Lung (tissue), 13 donors: ENCODE data around the gene PLAA. TPM values are rescaled to one million over a fixed set of nuclear protein-coding genes. Genes with fewer than 3 reads are reported as not detected.

Experiments
- ATAC-seq: fragments of 200-7000 bp; cut with Tn5 transposase; one replicate; pipeline ENCODE4 v1.9.1; 2020; ENCODE audit warnings: moderate number of reproducible peaks; ENCODE audit not compliant: insufficient read depth, low FRiP score
- DNase-seq, 3 donors: peaks; one replicate each; pipeline ENCODE4 v3.0.0-alpha.2; 2013 to 2017
- H3K27ac ChIP-seq, 2 donors: one replicate each; pipeline ENCODE4 v1.5.1; 2013; ENCODE audit warnings: mild to moderate bottlenecking in 2 of 2, moderate library complexity in 2 of 2, control low read depth in 1 of 2, inconsistent platforms in 1 of 2, low read depth in 1 of 2, low read length in 1 of 2
- H3K27me3 ChIP-seq, 3 donors: one replicate each; pipeline ENCODE4 v1.5.1; 2013; ENCODE audit warnings: low read length in 2 of 3; ENCODE audit not compliant: control insufficient read depth in 3 of 3, insufficient read depth in 3 of 3
- H3K36me3 ChIP-seq, 4 donors: one replicate each; pipeline ENCODE4 v1.5.1; 2013; ENCODE audit warnings: low read length in 4 of 4, mild to moderate bottlenecking in 1 of 4, moderate library complexity in 1 of 4; ENCODE audit not compliant: control insufficient read depth in 4 of 4, insufficient read depth in 4 of 4
- H3K4me1 ChIP-seq, 5 donors: one replicate each; pipeline ENCODE4 v1.5.1; 2013; ENCODE audit warnings: low read length in 5 of 5, mild to moderate bottlenecking in 2 of 5, moderate library complexity in 1 of 5; ENCODE audit not compliant: control insufficient read depth in 5 of 5, insufficient read depth in 5 of 5
- H3K4me3 ChIP-seq: one replicate; pipeline ENCODE4 v1.5.1; 2013; ENCODE audit warnings: mild to moderate bottlenecking, control low read depth, moderate library complexity
- H3K9ac ChIP-seq, 2 donors: one replicate each; pipeline ENCODE4 v1.5.1; 2013; ENCODE audit warnings: low read length in 2 of 2, control low read depth in 1 of 2; ENCODE audit not compliant: insufficient read depth in 1 of 2
- H3K9me3 ChIP-seq, 4 donors: one replicate each; pipeline ENCODE4 v1.5.1; 2013; ENCODE audit warnings: low read length in 3 of 4, mild to moderate bottlenecking in 1 of 4, moderate library complexity in 1 of 4; ENCODE audit not compliant: control insufficient read depth in 4 of 4, insufficient read depth in 3 of 4
- CTCF ChIP-seq: IDR thresholded peaks from 2 replicates; pipeline ENCODE4 v1.5.1; 2012; ENCODE audit warnings: mild to moderate bottlenecking; ENCODE audit errors: control extremely low read depth, extremely low read depth
- WGBS, 2 donors: extraction: QIAGEN DNeasy Blood & Tissue Kit; methylation state at CpG; one replicate each; pipeline ENCODE4 v1.1.7; 2013; 5-methylcytosine and 5-hydroxymethylcytosine counted together
- polyA plus RNA-seq, 2 donors: library from polyadenylated mRNA; stranded (reverse); fragments of 200-250 nt; gene quantifications; one replicate each; pipeline ENCODE4 v1.2.1, GENCODE V29; 2013
- small RNA-seq: library from RNA; depleted of rRNA; stranded (forward); fragments of <200 nt; gene quantifications from one replicate; pipeline ENCODE3, GENCODE V24; 2014; ENCODE audit warnings: low replicate concordance
- total RNA-seq, 2 donors: library from RNA; depleted of rRNA in 1 of 2; stranded (reverse); fragments of >200 nt in 1 of 2; gene quantifications; one replicate each; pipeline ENCODE4 v1.2.1, GENCODE V29; 2014 to 2021
- donor health status: control.
- donor health status: control.
- donor health status: Bipolar disorder and iron deficiency.
- donor health status: healthy.
- donor health status: DM: yes; HTN: yes; CAD: no.

PLAA gene
- total and polyA plus RNA-seq, 4 donors = 8.8 to 25.2 (median 22.0) TPM

GRCh38 chr9:26870292-26870691 is 76.8 kb downstream of the PLAA start:
- Histone ChIP-seq H3K4me1 (no peaks in the 10 kb centered on the region), H3K9ac (no peak overlapping the region), H3K4me3 (no peak overlapping the region), H3K27ac (no peak overlapping the region), H3K9me3 (no peaks in the 10 kb centered on the region), H3K36me3 (peaks cover 0 to 10% (median 0%) of the 10 kb centered on the region in 4 donors), H3K27me3 (no peaks in the 10 kb centered on the region)
- DNase-seq (no peak), ATAC-seq (no peak)
- no peak for TF ChIP-seq CTCF
- 90 to 91% methylated on average over 8 of the region's 8 CpGs for WGBS, 2 donors

DNA sequence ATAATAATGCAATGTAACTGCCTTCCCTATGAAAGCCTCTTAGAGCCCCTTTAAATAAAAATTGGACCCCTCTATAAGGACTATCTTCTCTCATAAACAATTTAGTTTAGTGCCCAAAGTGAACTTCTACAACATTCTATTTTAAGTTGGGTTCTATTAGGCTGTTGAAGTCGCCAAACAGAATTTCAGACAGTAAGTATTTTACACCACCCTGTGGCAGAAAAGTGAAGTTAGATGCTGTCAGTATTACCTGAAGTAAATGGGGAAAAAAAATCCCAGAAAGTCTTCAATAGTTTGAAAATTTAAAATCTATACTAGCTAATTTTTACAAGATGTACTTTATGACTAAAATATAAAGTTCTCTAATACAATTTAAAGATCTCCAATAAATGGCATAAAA is 84.0 kb downstream of the PLAA start:
- Histone ChIP-seq H3K4me1 (no peaks in the 10 kb centered on the region), H3K9me3 (no peaks in the 10 kb centered on the region), H3K9ac (no peak overlapping the region), H3K27ac (no peak overlapping the region), H3K27me3 (no peaks in the 10 kb centered on the region), H3K36me3 (peaks cover 0 to 8% (median 7%) of the 10 kb centered on the region in 4 donors), H3K4me3 (no peak overlapping the region)
- ATAC-seq = no peak
- 57 to 65% methylated on average over 1 of the region's 1 CpG for WGBS, 2 donors
- TF ChIP-seq CTCF = no peak
- DNase-seq = peak in 2 of 3 donors; percentile 5 to 22

DNA sequence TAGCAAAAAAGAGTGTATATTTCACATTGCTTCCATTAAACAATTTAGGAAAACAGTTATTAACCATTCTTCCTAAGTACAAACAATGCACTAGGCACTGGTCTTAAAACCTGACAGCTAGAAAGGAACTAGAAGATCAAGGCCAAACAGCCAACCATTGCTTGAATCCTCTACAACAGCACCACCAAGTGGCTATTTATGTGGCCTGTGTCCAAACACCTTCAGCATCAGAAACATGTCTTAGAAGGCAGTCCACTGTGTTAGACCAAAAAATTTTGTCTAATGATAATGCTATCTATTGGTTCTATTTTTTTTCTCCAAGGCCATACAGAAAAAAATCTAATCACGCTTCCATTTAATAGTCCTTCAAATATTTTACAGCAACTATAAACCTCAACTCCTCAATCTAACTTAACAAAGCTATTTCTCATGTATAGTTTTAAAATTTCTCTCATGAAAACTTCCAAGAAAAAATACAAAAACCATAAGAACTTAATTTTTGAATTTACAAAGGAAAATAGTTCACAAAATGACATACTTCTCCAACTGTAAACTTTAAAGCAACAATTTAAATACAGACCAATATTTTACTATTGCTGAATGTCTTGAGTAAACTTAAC is 90.5 kb downstream of the PLAA start:
- no peak overlapping the region for H3K9ac ChIP-seq
- H3K4me1 ChIP-seq = peaks cover 0 to 3% (median 0%) of the 10 kb centered on the region in 5 donors
- ATAC-seq = no peak
- no peaks in the 10 kb centered on the region for H3K27me3 ChIP-seq
- peak in 2 of 3 donors; percentile 21 to 32 for DNase-seq
- H3K4me3 ChIP-seq = no peak overlapping the region
- H3K9me3 ChIP-seq = no peaks in the 10 kb centered on the region
- no peak for TF ChIP-seq CTCF
- H3K36me3 ChIP-seq = peaks cover 2 to 19% (median 14%) of the 10 kb centered on the region in 4 donors
- WGBS, 2 donors = 94 to 100% methylated on average over 1 of the region's 1 CpG
- H3K27ac ChIP-seq = no peak overlapping the region

Small RNAs within 50 kb of the gene (small RNA-seq; reads per million reads assigned to genes)
- gene RN7SL100P = not detected

Other genes with a start within 250 kb of the PLAA start
- gene CAAP1, start 54.4 kb downstream of the PLAA start, total RNA-seq = 10 to 100 TPM; 12.4 to 28.5 TPM
- 10 to 100 TPM in 1 of 2 donors, 1 to 10 TPM in 1; 10.0 to 10.7 TPM for gene CAAP1, start 54.4 kb downstream of the PLAA start, polyA plus RNA-seq
- 10 to 100 TPM; 17.2 to 36.9 TPM for gene IFT74, start 9.2 kb upstream of the PLAA start, total RNA-seq
- gene IFT74, start 9.2 kb upstream of the PLAA start, polyA plus RNA-seq = 1 to 10 TPM; 6.3 to 8.9 TPM
- under 1 TPM in 1 of 2 donors, not detected in 1; 0.28 TPM for gene LRRC19, start 58.4 kb upstream of the PLAA start, total RNA-seq
- gene LRRC19, start 58.4 kb upstream of the PLAA start, polyA plus RNA-seq = under 1 TPM in 1 of 2 donors, not detected in 1; 0.02 TPM
- gene TEK, start 162.0 kb upstream of the PLAA start, total RNA-seq = 10 to 100 TPM; 29.3 to 76.1 TPM
- gene TEK, start 162.0 kb upstream of the PLAA start, polyA plus RNA-seq = 10 to 100 TPM in 1 of 2 donors, 1 to 10 TPM in 1; 5.9 to 20.4 TPM